ENCODE data around the gene RGS11. TPM values are rescaled to one million over a fixed set of nuclear protein-coding genes. Genes with fewer than 3 reads are reported as not detected.

RGS11 gene
- total RNA-seq, 1 experiment from 2014 or later: 2.9 TPM

DNA sequence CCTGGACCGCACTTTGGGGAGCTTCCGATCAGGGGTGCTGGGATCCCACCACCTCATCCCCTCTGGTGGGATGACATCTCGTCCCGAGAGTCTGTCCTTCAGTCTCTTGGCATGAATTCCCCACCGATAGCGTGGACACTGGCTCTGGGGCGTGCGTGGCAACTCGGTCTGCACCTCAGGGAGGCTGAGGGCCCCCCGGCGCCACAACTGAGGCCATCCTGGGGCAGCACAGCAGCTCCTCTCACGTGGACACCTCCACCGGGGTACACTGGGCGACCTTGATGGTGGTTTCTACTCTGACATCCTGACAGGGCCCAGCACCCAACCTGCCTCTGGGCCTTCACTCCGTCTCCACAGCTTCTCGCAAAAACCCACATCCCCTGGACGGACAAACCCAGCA is 15.8 kb upstream of the RGS11 start:
- no peak overlapping the region for H3K9ac ChIP-seq (ENCODE audit: extremely low read depth, insufficient read length, low read length)
- no peaks in the 10 kb centered on the region for H3K9me3 ChIP-seq (ENCODE audit: control insufficient read depth, low read depth, low read length)
- no peak overlapping the region for H2BK5ac ChIP-seq (ENCODE audit: insufficient read length, low read length)
- no peak overlapping the region for H4K5ac ChIP-seq (ENCODE audit: insufficient read length, low read depth, low read length)
- H3K4me1 ChIP-seq (ENCODE audit: insufficient read depth, low read length): no peaks in the 10 kb centered on the region
- TF ChIP-seq, protein P1, sequence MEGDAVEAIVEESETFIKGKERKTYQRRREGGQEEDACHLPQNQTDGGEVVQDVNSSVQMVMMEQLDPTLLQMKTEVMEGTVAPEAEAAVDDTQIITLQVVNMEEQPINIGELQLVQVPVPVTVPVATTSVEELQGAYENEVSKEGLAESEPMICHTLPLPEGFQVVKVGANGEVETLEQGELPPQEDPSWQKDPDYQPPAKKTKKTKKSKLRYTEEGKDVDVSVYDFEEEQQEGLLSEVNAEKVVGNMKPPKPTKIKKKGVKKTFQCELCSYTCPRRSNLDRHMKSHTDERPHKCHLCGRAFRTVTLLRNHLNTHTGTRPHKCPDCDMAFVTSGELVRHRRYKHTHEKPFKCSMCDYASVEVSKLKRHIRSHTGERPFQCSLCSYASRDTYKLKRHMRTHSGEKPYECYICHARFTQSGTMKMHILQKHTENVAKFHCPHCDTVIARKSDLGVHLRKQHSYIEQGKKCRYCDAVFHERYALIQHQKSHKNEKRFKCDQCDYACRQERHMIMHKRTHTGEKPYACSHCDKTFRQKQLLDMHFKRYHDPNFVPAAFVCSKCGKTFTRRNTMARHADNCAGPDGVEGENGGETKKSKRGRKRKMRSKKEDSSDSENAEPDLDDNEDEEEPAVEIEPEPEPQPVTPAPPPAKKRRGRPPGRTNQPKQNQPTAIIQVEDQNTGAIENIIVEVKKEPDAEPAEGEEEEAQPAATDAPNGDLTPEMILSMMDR (conservative IDR thresholded peaks at IDR 0.05): no peak
- H3K18ac ChIP-seq (ENCODE audit: insufficient read length, low read depth, low read length): no peak overlapping the region
- H3K36me3 Mint-ChIP-seq (ENCODE audit: insufficient read depth in 1 of 3, low read depth in 3 of 3): peaks cover 22 to 46% (median 44%) of the 10 kb centered on the region in 3 experiments
- no peak for DNase-seq
- no peak overlapping the region for H2AFZ ChIP-seq (ENCODE audit: low read length)
- H2BK15ac ChIP-seq (ENCODE audit: low read depth, low read length): no peak overlapping the region
- no peak overlapping the region for H4K91ac ChIP-seq (ENCODE audit: insufficient read length, low read depth, low read length)
- H3K23ac ChIP-seq (ENCODE audit: insufficient read length, low read depth, low read length): no peak overlapping the region
- no peaks in the 10 kb centered on the region for H3K79me1 ChIP-seq (ENCODE audit: insufficient read depth, low read depth, low read length, poor library complexity, severe bottlenecking)
- no peak overlapping the region for H3K56ac ChIP-seq (ENCODE audit: insufficient read length, low read depth, low read length)
- no peak overlapping the region for H3K27ac ChIP-seq (ENCODE audit: insufficient read length, low read depth, low read length)
- no peak overlapping the region for H3K4me2 ChIP-seq (ENCODE audit: insufficient read depth, insufficient read length, low read length)
- no peaks in the 10 kb centered on the region for H3K27me3 Mint-ChIP-seq (ENCODE audit: low read depth)
- no peaks in the 10 kb centered on the region for H3K79me2 ChIP-seq (ENCODE audit: insufficient read depth, low read length)
- no peak overlapping the region for H2BK20ac ChIP-seq (ENCODE audit: low read depth, low read length, poor library complexity, severe bottlenecking)
- no peaks in the 10 kb centered on the region for H4K20me1 ChIP-seq (ENCODE audit: control insufficient read depth, insufficient read depth, insufficient read length)
- H2AK5ac ChIP-seq (ENCODE audit: insufficient read length, low read length): no peak overlapping the region
- H3K27ac Mint-ChIP-seq: peak overlapping the region in 1 of 3 experiments; percentile 30; a peak in 1 of 7 replicates
- H3K14ac ChIP-seq (ENCODE audit: insufficient read depth, low read length): no peak overlapping the region
- peaks cover 3 to 5% of the 10 kb centered on the region in 2 experiments; a peak in 4 of 5 replicates for H3K9me3 Mint-ChIP-seq
- H3T11ph ChIP-seq (ENCODE audit: low read length): no peak overlapping the region
- no peak overlapping the region for H3K4me3 Mint-ChIP-seq
- H3K27me3 ChIP-seq (ENCODE audit: insufficient read depth, low read length): no peaks in the 10 kb centered on the region
- H3K23me2 ChIP-seq (ENCODE audit: insufficient read length, low read depth, low read length, poor library complexity, severe bottlenecking): no peaks in the 10 kb centered on the region
- H2BK120ac ChIP-seq (ENCODE audit: low read depth, low read length, poor library complexity, severe bottlenecking): no peak overlapping the region
- H2BK12ac ChIP-seq (ENCODE audit: insufficient read length, low read depth, low read length): no peak overlapping the region
- no CpG with 5 or more reads among the region's 17 CpGs for WGBS (ENCODE audit: extremely low coverage, insufficient read length, low lambda C conversion rate)
- no peak overlapping the region for H4K8ac ChIP-seq (replicated peaks; ENCODE audit: insufficient read length, low read depth, low read length)
- no peaks in the 10 kb centered on the region for H3K4me1 Mint-ChIP-seq
- no peak overlapping the region for H3K4ac ChIP-seq (ENCODE audit: low read depth, low read length)
